ENCODE results near the gene CNTN5.

GRCh38 chr11:99452075-99452474 lies 431.3 kb downstream of the CNTN5 start:
- TF ChIP-seq CTCF (IDR thresholded peaks at IDR 0.05) = no peak
- TF ChIP-seq POLR2A (IDR thresholded peaks at IDR 0.05) = no peak

All from esophagus squamous epithelium (tissue), 4 donors.